ENCODE results near the gene ZNF74.
"Not testable (repeated sequence)": the region's sequence is repeated elsewhere in the genome, so short reads cannot be mapped to it uniquely, and the experiment has no call there.

The ZNF74 gene

GRCh38 chr22:20442485-20443284, 48.7 kb downstream of the ZNF74 start:
- Histone ChIP-seq H3K27me3 (ENCODE audit: control insufficient read depth, insufficient read depth, low read length) (no peaks in the 10 kb centered on the region), H3K4me1 (ENCODE audit: control insufficient read depth, insufficient read depth, low read length) (no peaks in the 10 kb centered on the region), H3K27ac (ENCODE audit: low read depth, low read length) (no peak overlapping the region), H3K4me3 (ENCODE audit: low read length) (no peak overlapping the region), H3K36me3 (ENCODE audit: control insufficient read depth, insufficient read depth, low read length) (peaks cover 6% of the 10 kb centered on the region), H3K9ac (ENCODE audit: low read length) (no peak overlapping the region)

GRCh38 chr22:20444325-20444724, 50.4 kb downstream of the ZNF74 start:
- H3K9ac ChIP-seq (ENCODE audit: low read length): no peak overlapping the region
- no peaks in the 10 kb centered on the region for H3K4me1 ChIP-seq (ENCODE audit: control insufficient read depth, insufficient read depth, low read length)
- no peak overlapping the region for H3K27ac ChIP-seq (ENCODE audit: low read depth, low read length)
- peaks cover 6% of the 10 kb centered on the region for H3K36me3 ChIP-seq (ENCODE audit: control insufficient read depth, insufficient read depth, low read length)
- H3K27me3 ChIP-seq (ENCODE audit: control insufficient read depth, insufficient read depth, low read length): no peaks in the 10 kb centered on the region
- no peak overlapping the region for H3K4me3 ChIP-seq (ENCODE audit: low read length)

GRCh38 chr22:20446383-20446970, 52.5 kb downstream of the ZNF74 start:
- Histone ChIP-seq H3K4me3 (ENCODE audit: low read length) (no peak overlapping the region), H3K9ac (ENCODE audit: low read length) (no peak overlapping the region), H3K36me3 (ENCODE audit: control insufficient read depth, insufficient read depth, low read length) (peaks cover 6% of the 10 kb centered on the region), H3K27me3 (ENCODE audit: control insufficient read depth, insufficient read depth, low read length) (no peaks in the 10 kb centered on the region), H3K4me1 (ENCODE audit: control insufficient read depth, insufficient read depth, low read length) (no peaks in the 10 kb centered on the region), H3K27ac (ENCODE audit: low read depth, low read length) (no peak overlapping the region)

GRCh38 chr22:20448630-20449029, 54.7 kb downstream of the ZNF74 start:
- Histone ChIP-seq H3K27me3 (ENCODE audit: control insufficient read depth, insufficient read depth, low read length) (no peaks in the 10 kb centered on the region), H3K4me3 (ENCODE audit: low read length) (no peak overlapping the region), H3K9ac (ENCODE audit: low read length) (no peak overlapping the region), H3K27ac (ENCODE audit: low read depth, low read length) (no peak overlapping the region), H3K4me1 (ENCODE audit: control insufficient read depth, insufficient read depth, low read length) (no peaks in the 10 kb centered on the region), H3K36me3 (ENCODE audit: control insufficient read depth, insufficient read depth, low read length) (peaks cover 2% of the 10 kb centered on the region)

GRCh38 chr22:20449819-20450550, 56.0 kb downstream of the ZNF74 start:
- no peaks in the 10 kb centered on the region for H3K27me3 ChIP-seq (ENCODE audit: control insufficient read depth, insufficient read depth, low read length)
- no peak overlapping the region for H3K4me3 ChIP-seq (ENCODE audit: low read length)
- no peak overlapping the region for H3K9ac ChIP-seq (ENCODE audit: low read length)
- peaks cover 2% of the 10 kb centered on the region for H3K36me3 ChIP-seq (ENCODE audit: control insufficient read depth, insufficient read depth, low read length)
- H3K27ac ChIP-seq (ENCODE audit: low read depth, low read length): no peak overlapping the region
- no peaks in the 10 kb centered on the region for H3K4me1 ChIP-seq (ENCODE audit: control insufficient read depth, insufficient read depth, low read length)

- Histone ChIP-seq H3K9ac (ENCODE audit: low read length) (no peak overlapping the region), H3K36me3 (ENCODE audit: control insufficient read depth, insufficient read depth, low read length) (peaks cover 2% of the 10 kb centered on the region), H3K4me3 (ENCODE audit: low read length) (no peak overlapping the region), H3K4me1 (ENCODE audit: control insufficient read depth, insufficient read depth, low read length) (no peaks in the 10 kb centered on the region), H3K27ac (ENCODE audit: low read depth, low read length) (no peak overlapping the region), H3K27me3 (ENCODE audit: control insufficient read depth, insufficient read depth, low read length) (no peaks in the 10 kb centered on the region)
Observed at GRCh38 chr22:20450551-20450906, 56.6 kb downstream of the ZNF74 start.

- not testable (repeated sequence) for H3K36me3 ChIP-seq (ENCODE audit: control insufficient read depth, insufficient read depth, low read length); H3K4me1 ChIP-seq (ENCODE audit: control insufficient read depth, insufficient read depth, low read length); H3K4me3 ChIP-seq (ENCODE audit: low read length); H3K27ac ChIP-seq (ENCODE audit: low read depth, low read length); H3K27me3 ChIP-seq (ENCODE audit: control insufficient read depth, insufficient read depth, low read length); H3K9ac ChIP-seq (ENCODE audit: low read length)
Observed at GRCh38 chr22:20451129-20451778, 57.3 kb downstream of the ZNF74 start.

GRCh38 chr22:20451920-20452319, 58.0 kb downstream of the ZNF74 start:
- H3K4me3 ChIP-seq (ENCODE audit: low read length): no peak overlapping the region
- H3K27me3 ChIP-seq (ENCODE audit: control insufficient read depth, insufficient read depth, low read length): no peaks in the 10 kb centered on the region
- no peak overlapping the region for H3K9ac ChIP-seq (ENCODE audit: low read length)
- H3K4me1 ChIP-seq (ENCODE audit: control insufficient read depth, insufficient read depth, low read length): no peaks in the 10 kb centered on the region
- no peak overlapping the region for H3K27ac ChIP-seq (ENCODE audit: low read depth, low read length)
- H3K36me3 ChIP-seq (ENCODE audit: control insufficient read depth, insufficient read depth, low read length): peaks cover 2% of the 10 kb centered on the region

- Histone ChIP-seq H3K27ac (ENCODE audit: low read depth, low read length) (no peak overlapping the region), H3K9ac (ENCODE audit: low read length) (no peak overlapping the region), H3K4me3 (ENCODE audit: low read length) (no peak overlapping the region), H3K36me3 (ENCODE audit: control insufficient read depth, insufficient read depth, low read length) (peaks cover 5% of the 10 kb centered on the region), H3K27me3 (ENCODE audit: control insufficient read depth, insufficient read depth, low read length) (no peaks in the 10 kb centered on the region), H3K4me1 (ENCODE audit: control insufficient read depth, insufficient read depth, low read length) (no peaks in the 10 kb centered on the region)
Observed at GRCh38 chr22:20453222-20453621, 59.3 kb downstream of the ZNF74 start.

GRCh38 chr22:20455709-20456063, 61.7 kb downstream of the ZNF74 start:
- Histone ChIP-seq H3K27me3 (ENCODE audit: control insufficient read depth, insufficient read depth, low read length) (no peaks in the 10 kb centered on the region), H3K4me1 (ENCODE audit: control insufficient read depth, insufficient read depth, low read length) (no peaks in the 10 kb centered on the region), H3K9ac (ENCODE audit: low read length) (no peak overlapping the region), H3K4me3 (ENCODE audit: low read length) (no peak overlapping the region), H3K27ac (ENCODE audit: low read depth, low read length) (no peak overlapping the region), H3K36me3 (ENCODE audit: control insufficient read depth, insufficient read depth, low read length) (peaks cover 5% of the 10 kb centered on the region)

- no peak overlapping the region for H3K4me3 ChIP-seq (ENCODE audit: low read length)
- no peak overlapping the region for H3K9ac ChIP-seq (ENCODE audit: low read length)
- peaks cover 5% of the 10 kb centered on the region for H3K36me3 ChIP-seq (ENCODE audit: control insufficient read depth, insufficient read depth, low read length)
- H3K27ac ChIP-seq (ENCODE audit: low read depth, low read length): no peak overlapping the region
- no peaks in the 10 kb centered on the region for H3K4me1 ChIP-seq (ENCODE audit: control insufficient read depth, insufficient read depth, low read length)
- H3K27me3 ChIP-seq (ENCODE audit: control insufficient read depth, insufficient read depth, low read length): no peaks in the 10 kb centered on the region
Observed at GRCh38 chr22:20456064-20456721, 62.2 kb downstream of the ZNF74 start.

- no peak overlapping the region for H3K4me3 ChIP-seq (ENCODE audit: low read length)
- H3K27ac ChIP-seq (ENCODE audit: low read depth, low read length): no peak overlapping the region
- no peak overlapping the region for H3K9ac ChIP-seq (ENCODE audit: low read length)
- H3K4me1 ChIP-seq (ENCODE audit: control insufficient read depth, insufficient read depth, low read length): no peaks in the 10 kb centered on the region
- peaks cover 5% of the 10 kb centered on the region for H3K36me3 ChIP-seq (ENCODE audit: control insufficient read depth, insufficient read depth, low read length)
- H3K27me3 ChIP-seq (ENCODE audit: control insufficient read depth, insufficient read depth, low read length): no peaks in the 10 kb centered on the region
Observed at GRCh38 chr22:20456722-20457076, 62.7 kb downstream of the ZNF74 start.
